ENCODE data around the gene WDR45B. TPM values are rescaled to one million over a fixed set of nuclear protein-coding genes. Genes with fewer than 3 reads are reported as not detected.

The WDR45B gene
- total RNA-seq, 1 experiment from 2014 or later: 84.9 TPM

GRCh38 chr17:82644148-82644547 lies 4.1 kb downstream of the WDR45B start:
- TF ChIP-seq, protein P1, sequence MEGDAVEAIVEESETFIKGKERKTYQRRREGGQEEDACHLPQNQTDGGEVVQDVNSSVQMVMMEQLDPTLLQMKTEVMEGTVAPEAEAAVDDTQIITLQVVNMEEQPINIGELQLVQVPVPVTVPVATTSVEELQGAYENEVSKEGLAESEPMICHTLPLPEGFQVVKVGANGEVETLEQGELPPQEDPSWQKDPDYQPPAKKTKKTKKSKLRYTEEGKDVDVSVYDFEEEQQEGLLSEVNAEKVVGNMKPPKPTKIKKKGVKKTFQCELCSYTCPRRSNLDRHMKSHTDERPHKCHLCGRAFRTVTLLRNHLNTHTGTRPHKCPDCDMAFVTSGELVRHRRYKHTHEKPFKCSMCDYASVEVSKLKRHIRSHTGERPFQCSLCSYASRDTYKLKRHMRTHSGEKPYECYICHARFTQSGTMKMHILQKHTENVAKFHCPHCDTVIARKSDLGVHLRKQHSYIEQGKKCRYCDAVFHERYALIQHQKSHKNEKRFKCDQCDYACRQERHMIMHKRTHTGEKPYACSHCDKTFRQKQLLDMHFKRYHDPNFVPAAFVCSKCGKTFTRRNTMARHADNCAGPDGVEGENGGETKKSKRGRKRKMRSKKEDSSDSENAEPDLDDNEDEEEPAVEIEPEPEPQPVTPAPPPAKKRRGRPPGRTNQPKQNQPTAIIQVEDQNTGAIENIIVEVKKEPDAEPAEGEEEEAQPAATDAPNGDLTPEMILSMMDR (conservative IDR thresholded peaks at IDR 0.05): no peak
- TF ChIP-seq EZH2 (IDR thresholded peaks at IDR 0.05; ENCODE audit: low read depth): no peak
- H3K4me2 ChIP-seq: no peak overlapping the region
- no peaks in the 10 kb centered on the region; the same call in 1 of the 2 replicates for H3K4me1 ChIP-seq (replicated peaks; ENCODE audit: insufficient read depth)
- H3K36me3 ChIP-seq (ENCODE audit: low read depth): no peaks in the 10 kb centered on the region
- intact Hi-C loops (cut with micrococcal nuclease; ENCODE audit: unreplicated experiment): loop anchor here (10.0 kb wide), 1 partner anchor 71 kb away; the partner anchor contains the start of gene FN3KRP
- ChIA-PET POLR2A (ENCODE audit: unreplicated experiment) (no interaction called here), CTCF (no interaction called here)
- peaks cover 46% of the 10 kb centered on the region for H4K20me1 ChIP-seq (ENCODE audit: insufficient read depth)
- DNase-seq: no peak
- H3K27ac ChIP-seq: no peak overlapping the region
- peaks cover 76% of the 10 kb centered on the region for H3K79me2 ChIP-seq (ENCODE audit: low read depth)
- no peaks in the 10 kb centered on the region for H3K9me2 ChIP-seq (ENCODE audit: insufficient read depth)
- H2AFZ ChIP-seq: no peak overlapping the region
- H3K9me3 ChIP-seq (ENCODE audit: insufficient read depth, low read depth): no peaks in the 10 kb centered on the region
- no TSS peak for BruUV-seq (replicated peaks)
- H3K4me3 ChIP-seq: no peak overlapping the region
- peaks cover 8% of the 10 kb centered on the region; the same call in 1 of the 2 replicates for H3F3A ChIP-seq (ENCODE audit: insufficient read depth, low read depth)
- no peaks in the 10 kb centered on the region for H3K27me3 ChIP-seq (ENCODE audit: insufficient read depth, low read depth)

GRCh38 chr17:82642022-82642421 lies 6.2 kb downstream of the WDR45B start:
- Histone ChIP-seq H3F3A (ENCODE audit: insufficient read depth, low read depth) (peaks cover 7% of the 10 kb centered on the region; the same call in 1 of the 2 replicates), H3K4me3 (no peak overlapping the region), H3K27ac (no peak overlapping the region), H3K36me3 (ENCODE audit: low read depth) (no peaks in the 10 kb centered on the region), H3K27me3 (ENCODE audit: insufficient read depth, low read depth) (no peaks in the 10 kb centered on the region), H3K4me2 (no peak overlapping the region), H3K4me1 (replicated peaks; ENCODE audit: insufficient read depth) (no peaks in the 10 kb centered on the region; the same call in 1 of the 2 replicates), H4K20me1 (ENCODE audit: insufficient read depth) (peaks cover 41% of the 10 kb centered on the region), H3K9me3 (ENCODE audit: insufficient read depth, low read depth) (peaks cover 6% of the 10 kb centered on the region; the same call in 1 of the 2 replicates), H2AFZ (no peak overlapping the region), H3K9me2 (ENCODE audit: insufficient read depth) (no peaks in the 10 kb centered on the region), H3K79me2 (ENCODE audit: low read depth) (peaks cover 80% of the 10 kb centered on the region)
- DNase-seq: no peak
- ChIA-PET CTCF (no interaction called here), POLR2A (ENCODE audit: unreplicated experiment) (no interaction called here)
- intact Hi-C loops (cut with micrococcal nuclease; ENCODE audit: unreplicated experiment): loop anchor here (10.0 kb wide), 1 partner anchor 73 kb away; the partner anchor contains the start of gene FN3KRP
- BruUV-seq (replicated peaks): no TSS peak
- TF ChIP-seq, protein P1 (conservative IDR thresholded peaks at IDR 0.05): no peak
- TF ChIP-seq EZH2 (IDR thresholded peaks at IDR 0.05; ENCODE audit: low read depth): no peak

- Histone ChIP-seq H4K20me1 (ENCODE audit: insufficient read depth) (peaks cover 22% of the 10 kb centered on the region), H3K9me2 (ENCODE audit: insufficient read depth) (no peaks in the 10 kb centered on the region), H3K4me2 (no peak overlapping the region), H3K4me1 (replicated peaks; ENCODE audit: insufficient read depth) (no peaks in the 10 kb centered on the region), H3K36me3 (ENCODE audit: low read depth) (no peaks in the 10 kb centered on the region), H3K79me2 (ENCODE audit: low read depth) (peaks cover 70% of the 10 kb centered on the region), H3K27me3 (ENCODE audit: insufficient read depth, low read depth) (no peaks in the 10 kb centered on the region), H3F3A (ENCODE audit: insufficient read depth, low read depth) (peaks cover 7% of the 10 kb centered on the region; the same call in 1 of the 2 replicates), H3K27ac (no peak overlapping the region), H3K9me3 (ENCODE audit: insufficient read depth, low read depth) (peaks cover 8% of the 10 kb centered on the region; the same call in 1 of the 2 replicates), H2AFZ (no peak overlapping the region), H3K4me3 (no peak overlapping the region)
- no TSS peak for BruUV-seq (replicated peaks)
- TF ChIP-seq, protein P1 (conservative IDR thresholded peaks at IDR 0.05): no peak
- no peak for TF ChIP-seq EZH2 (IDR thresholded peaks at IDR 0.05; ENCODE audit: low read depth)
- ChIA-PET CTCF (interaction anchor here (0.6 kb wide), 1 partner anchor 29 kb away, joined by 9 read pairs; no protein-coding TSS in a partner anchor), POLR2A (ENCODE audit: unreplicated experiment) (interaction anchor here (0.6 kb wide), 1 partner anchor 29 kb away, joined by 7 read pairs; no protein-coding TSS in a partner anchor)
- intact Hi-C loops (cut with micrococcal nuclease; ENCODE audit: unreplicated experiment): loop anchor here (10.0 kb wide), 1 partner anchor 75 kb away; the partner anchor contains the start of gene FN3KRP
- no peak for DNase-seq
Observed at GRCh38 chr17:82640036-82640435, 8.2 kb downstream of the WDR45B start.

Measured in PC-9 (cell line).